GM19324 (cell line): ENCODE results near the gene SCRN2.

ENCODE experiments used
- ATAC-seq: cut with Tn5 transposase; IDR thresholded peaks from one replicate; pipeline ENCODE4 v1.9.1; 2021; ENCODE audit warnings: mild to moderate bottlenecking, moderate library complexity; ENCODE audit not compliant: unreplicated experiment, low FRiP score

The SCRN2 gene

DNA sequence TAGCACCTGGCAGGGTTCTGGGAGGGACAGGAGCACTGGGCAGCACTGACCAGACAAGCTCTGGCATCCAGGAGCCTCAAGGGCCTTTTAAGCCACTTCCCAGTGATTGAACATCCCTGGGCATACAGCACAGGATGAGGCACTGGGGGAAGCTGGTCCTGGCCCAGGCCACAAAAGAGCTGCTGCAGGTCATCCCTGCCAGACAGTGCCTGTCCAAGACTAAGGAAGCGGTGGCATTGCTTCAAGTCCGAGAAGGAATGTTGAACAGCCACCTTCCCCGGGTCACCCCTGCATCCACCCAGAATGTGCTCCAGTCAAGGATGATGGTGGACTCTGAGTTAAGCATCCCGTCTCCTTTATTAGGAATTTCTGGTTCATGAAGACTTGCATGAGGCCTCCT is 18.3 kb downstream of the SCRN2 start:
- ATAC-seq = no peak

DNA sequence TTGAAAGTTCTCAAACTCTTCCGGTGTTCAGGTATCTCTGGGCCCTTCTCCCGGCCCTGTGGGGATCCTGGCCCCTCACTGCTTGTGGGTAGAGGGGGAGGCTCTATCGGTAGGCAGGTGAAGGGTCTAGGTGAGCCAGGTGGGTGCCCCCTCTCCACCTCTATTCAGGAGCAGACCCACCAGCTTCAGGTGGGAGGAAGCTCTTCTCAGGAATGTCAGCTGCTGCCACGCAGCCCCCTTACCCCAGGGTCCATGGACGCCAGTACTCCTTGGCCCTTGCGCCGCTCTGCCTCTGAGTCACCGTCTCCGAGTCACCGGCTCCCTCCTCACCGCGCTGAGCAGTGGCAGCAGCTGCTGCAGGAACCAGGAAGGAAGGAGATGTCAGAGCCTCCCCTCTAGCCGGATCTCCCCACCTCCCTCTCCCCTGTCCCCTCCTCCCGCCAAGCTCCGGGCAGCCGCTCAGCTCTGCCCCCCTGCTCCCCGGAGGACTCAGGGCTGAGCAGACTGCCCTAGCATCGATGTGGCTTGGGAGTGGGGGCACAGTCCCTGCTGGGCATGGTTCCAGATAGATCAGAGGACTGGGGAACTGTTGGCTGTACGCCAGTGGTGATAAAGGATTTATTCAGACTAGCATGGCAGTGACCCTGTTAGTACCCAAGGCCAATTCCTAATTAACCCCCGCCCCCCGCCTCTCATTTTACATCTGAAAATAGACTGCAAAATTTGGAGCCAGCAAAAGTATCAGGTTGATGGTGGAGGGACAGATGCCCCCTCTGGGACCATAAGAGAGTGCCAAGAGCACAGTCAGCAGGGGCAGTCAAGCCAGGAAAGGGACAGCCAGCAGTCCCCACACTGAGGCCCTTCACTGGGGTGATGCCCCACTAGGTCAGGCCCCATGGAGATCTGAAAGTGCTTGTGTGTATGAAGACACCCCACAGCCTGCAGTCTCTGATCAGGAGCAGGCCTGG is 19.4 kb downstream of the SCRN2 start, which contains the start of gene OSBPL7:
Gene OSBPL7, minus strand, starts transcription at position 371 of the 968 bp plus-strand sequence. CDS start 1,516 bp downstream, outside the sequence.
- peak; percentile 74 for ATAC-seq

DNA sequence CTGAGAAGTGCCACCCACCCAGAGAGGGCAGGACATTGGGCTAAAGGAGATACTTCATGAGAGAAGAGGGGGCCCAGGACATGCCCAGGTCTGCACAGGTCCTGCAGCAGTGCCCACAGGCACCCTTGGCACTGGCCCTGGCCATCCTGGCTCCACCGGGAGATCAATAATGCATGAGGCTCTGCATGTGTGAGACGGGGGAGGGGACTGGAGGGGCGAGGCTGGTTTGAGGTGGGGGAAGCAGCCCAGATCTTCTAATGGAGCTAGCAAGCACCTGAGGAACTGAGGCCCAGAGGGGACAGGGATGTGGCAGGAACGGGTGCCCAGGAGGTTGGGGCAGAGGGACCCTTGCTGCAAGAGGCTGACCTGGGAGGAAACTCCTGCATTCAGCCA is 20.0 kb downstream of the SCRN2 start:
- no peak for ATAC-seq

DNA sequence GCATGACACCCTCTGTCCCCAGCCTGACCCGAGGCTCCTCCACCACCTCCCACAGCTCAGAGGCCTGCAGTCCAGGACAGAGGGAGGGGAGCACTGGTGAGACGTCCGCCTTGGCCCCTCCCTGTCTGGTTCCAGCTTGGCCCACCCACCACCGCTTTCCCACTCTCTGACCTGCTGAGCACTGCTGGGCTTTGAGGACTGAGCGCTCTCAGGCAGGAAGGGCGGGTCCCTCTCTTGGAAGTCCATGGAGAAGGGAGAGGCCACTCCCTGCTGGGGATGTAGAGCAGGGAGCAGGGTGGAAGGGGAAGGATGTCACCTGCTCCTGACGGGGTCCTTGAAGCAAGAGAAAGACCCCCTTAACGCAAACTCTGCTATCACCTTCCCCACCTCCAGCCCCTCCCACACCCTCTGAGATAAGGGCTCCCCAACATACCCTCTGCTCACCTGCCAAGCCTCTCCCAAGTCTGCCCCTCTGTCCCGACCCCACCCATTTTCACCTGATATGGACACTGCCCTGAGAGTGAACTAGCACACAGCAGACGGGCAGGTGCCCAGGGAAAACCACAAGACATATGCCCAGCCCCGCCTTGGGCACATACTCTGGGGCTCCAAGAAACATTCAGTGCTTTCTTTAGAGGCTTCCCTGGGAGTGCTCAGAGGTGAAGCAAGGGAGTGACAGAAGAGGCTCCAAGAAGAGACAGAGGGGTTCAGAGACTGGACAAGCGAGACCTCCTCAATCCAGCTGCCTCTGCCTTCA is 20.9 kb downstream of the SCRN2 start:
- no peak for ATAC-seq

DNA sequence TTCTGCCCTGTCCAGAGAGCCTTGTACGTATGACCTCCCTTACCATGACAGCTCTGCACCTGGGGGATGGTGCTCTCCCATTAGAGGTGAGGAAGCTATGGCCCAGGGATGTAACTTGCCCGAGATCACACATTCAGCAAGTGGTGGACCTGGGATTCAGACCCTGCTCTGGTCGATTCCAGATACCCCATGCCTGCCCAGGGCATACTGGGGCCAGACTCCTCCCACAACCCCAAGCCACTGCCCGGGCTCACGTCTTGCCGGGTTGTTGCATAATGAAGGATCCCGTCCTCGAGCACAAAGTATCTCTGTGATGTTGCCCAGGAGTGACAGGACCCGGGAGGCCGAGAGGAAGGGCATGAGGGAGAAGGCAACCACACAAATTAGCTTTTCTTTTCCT is 21.6 kb downstream of the SCRN2 start:
- no peak for ATAC-seq

DNA sequence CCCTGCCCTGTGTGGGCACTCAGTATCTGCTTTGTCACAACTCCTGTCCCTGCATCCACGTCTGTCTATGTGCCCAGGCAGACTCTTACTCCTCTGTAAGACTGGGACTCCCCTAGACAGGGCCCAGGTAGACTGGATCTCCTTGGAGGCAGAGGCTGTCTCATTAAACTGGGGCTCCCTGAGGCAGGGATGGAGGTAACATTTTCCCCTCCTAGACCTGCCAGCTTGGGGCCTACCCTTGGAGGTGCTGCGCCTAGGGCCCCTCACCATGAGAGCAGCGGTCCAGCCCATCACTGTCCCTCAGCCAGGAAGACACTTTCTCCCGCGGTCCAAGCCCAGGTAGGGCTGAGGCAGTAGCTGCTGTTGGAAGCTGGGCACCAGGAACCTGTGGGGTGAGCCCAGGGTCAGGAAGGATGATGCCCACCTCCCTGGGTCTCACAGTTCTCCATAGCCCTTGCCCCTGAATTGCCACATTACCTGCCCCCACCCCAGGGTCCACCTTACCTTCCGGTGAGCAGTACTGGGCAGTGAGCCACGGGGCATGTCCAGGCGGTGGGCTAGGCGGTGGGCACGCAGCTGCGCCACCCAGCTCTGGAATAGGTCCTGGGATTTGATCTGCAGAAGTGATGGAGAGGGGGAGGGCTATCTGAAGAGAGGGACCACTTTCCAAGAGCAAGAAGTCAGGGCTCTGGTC is 22.9 kb downstream of the SCRN2 start:
- ATAC-seq = no peak

DNA sequence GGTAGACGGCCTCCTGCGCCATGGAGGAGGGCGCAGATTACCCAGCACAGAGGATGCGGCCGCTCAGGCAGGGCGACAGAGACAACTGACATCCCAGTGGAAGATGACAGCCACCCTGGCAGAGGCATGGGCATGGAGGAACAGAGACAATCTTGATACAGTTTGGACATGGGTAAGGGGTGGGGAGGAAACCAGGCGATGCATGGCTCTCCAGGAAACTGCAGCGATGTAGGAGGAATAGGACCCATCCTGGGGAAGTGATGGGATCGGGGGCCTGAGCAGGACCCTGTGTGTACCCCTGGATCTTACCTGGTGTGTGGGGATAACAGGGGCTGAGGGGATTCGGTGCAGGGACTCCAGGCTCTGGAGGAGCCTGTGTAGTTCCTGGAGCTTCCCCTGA is 24.1 kb downstream of the SCRN2 start:
- ATAC-seq = no peak

DNA sequence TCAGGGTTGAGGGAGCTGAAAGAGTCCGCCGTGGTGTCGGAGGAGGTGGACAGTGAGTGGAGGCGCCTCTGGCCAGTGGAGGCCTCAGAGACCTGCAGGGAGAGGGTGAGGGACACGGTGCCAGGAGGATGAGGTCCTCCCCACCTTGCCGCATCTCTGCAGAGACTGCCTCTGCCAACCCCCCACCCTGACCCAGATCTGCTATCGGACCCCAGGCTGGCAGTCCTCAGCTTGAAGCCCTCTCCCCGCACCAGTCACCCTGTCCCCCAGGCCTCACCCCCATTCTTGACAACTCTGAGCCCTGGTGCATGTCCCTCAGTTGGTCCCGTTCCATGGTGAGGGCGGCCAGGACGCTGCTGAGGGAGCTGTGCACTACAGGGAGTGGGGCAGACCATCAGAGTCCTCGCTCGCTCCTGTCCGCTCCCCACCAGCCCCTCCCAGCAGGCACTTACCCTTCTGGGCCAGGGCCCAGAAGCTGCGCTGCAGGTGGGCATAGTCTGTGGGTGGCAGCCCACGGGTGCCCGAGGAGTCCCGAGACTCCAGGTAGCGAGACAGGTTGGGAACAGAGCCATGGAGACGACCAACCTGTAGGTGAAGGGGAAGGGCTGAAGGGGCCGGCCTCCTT is 24.9 kb downstream of the SCRN2 start:
- no peak for ATAC-seq

DNA sequence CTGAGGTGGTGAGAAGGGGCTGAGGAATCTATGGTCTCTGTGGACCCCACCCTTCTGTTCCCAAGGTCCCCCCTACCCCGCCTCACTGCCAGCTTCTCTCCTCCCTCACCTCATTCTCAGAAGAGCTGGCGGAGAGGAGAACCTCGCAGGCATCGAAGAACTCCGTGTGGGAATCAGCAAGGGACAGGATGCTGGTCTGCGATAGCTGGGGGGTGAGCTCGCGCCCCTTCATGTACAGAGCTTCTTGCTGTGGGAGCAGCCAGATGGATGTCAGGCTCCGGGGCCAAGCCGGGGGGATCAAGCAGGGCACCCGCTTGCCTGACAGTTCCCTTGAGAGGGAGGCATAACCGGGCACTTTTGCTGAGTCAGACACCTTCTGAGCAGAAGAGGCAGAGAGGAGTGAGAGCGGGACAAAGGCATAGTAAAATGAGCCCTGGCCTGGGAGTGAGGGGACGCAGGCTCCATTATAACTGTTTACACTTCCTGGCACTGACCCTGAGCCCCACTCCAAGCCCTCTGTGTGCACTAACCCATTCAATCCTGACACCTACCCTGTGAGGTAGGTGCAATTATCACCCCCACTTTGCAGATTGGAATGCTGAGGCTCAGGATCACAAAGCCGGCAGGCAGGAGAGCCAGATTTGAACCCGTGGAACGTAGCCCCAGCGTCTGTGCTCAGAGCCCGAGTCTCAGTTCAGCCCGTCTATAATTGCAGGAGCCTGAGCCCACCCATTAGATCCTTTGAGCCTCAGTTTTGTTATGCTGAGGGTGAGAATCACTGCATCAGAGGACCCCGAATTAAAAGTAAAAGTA is 25.8 kb downstream of the SCRN2 start:
- ATAC-seq = no peak

DNA sequence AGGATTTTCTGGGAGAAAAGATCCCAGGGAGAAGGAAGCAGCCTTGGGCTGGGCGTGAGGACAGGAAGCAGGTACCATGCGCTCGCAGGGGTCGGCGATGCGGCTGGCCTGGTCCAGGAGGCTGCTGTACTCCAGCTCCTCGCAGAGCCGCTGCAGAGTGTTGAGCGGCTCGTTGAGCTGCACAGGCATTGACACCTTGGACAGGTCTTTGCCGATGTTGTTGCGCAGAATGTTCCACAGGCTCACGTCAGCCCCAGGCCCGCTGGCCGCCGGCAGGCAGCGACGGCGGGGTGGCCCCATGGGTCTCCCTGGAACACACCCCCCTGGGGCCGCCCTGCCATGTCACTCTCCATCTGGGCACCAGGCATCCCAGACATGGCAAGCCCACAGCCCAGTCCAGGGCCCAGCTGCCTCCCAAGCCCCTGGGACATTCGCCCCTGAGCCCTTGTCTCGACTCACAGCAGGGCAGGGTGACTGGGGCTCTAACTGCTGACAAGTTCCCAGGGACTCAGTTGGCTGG is 27.5 kb downstream of the SCRN2 start:
- no peak for ATAC-seq

DNA sequence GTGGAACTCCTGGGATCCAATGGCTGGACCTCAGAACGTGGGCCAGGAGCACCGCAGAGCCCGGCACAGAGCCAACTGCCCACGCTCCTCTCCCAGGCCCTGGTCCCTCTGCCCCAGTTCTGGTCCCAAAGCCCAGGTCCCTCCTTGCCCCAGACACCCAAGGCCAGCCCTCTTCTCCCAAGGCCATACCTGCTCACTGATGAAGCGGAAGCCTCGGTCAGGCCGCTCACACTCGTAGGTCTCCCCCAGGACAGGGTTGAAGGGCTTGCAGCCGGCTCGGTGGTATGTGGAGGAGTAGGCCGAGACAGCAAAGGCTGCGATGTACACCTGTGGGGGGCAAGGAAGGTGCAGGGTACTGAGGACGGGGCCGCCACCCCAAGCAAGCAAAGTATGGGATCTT is 28.0 kb downstream of the SCRN2 start:
- ATAC-seq = no peak

DNA sequence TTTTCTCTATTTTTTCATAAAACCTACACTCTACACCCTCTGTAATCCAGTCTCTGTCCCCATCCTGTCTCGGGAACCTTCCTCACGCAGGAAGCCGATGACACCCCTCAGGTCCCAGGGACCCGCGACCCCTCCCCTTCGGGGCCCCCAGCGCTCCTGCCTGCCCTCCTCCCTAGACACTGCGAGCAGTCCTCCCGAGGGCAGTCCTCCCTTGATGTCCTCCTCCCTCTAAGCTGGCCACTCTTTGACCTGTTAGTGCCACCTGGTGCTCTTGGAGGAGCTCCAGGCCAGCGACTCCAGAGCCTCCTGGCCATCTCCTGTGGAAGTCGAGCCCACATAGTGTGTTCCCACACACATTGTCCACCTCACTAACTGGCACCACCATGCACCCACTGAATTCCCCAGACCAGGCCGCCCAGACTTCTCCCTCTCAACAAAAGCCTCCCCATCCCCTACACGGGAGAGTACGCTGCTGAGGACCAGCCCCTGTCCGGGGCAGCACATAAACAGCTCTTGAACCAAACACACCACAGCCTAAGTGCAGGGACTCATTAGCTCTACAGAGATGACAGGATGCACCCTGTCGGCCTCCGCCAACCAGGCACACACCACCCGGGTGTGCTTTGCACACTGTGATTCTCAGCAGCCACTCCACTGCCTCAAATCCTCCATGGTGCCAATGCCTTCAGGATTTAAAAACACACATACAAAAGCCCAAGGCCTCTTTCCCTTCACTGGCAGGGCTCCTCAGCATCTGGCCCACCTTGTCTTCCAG is 28.7 kb downstream of the SCRN2 start:
- no peak for ATAC-seq

DNA sequence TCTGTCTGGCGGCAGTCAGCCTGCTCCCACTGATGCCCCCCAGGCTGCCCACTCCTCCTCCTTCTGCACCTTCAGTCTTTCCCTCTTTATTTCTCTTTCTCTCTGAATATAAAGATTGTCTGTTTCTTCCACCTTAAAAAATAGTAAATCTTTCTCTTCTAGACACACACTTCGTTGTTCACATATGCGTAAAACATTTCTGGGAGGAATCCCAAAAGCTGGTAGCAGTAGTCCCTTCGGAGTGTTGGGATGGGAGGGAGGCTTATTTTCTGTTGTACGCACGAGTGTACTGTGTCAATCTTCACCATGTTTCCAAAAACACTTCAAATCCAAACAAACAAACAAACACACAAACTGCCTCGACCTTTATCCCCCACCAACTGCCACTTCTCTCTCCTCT is 29.4 kb downstream of the SCRN2 start:
- no peak for ATAC-seq

DNA sequence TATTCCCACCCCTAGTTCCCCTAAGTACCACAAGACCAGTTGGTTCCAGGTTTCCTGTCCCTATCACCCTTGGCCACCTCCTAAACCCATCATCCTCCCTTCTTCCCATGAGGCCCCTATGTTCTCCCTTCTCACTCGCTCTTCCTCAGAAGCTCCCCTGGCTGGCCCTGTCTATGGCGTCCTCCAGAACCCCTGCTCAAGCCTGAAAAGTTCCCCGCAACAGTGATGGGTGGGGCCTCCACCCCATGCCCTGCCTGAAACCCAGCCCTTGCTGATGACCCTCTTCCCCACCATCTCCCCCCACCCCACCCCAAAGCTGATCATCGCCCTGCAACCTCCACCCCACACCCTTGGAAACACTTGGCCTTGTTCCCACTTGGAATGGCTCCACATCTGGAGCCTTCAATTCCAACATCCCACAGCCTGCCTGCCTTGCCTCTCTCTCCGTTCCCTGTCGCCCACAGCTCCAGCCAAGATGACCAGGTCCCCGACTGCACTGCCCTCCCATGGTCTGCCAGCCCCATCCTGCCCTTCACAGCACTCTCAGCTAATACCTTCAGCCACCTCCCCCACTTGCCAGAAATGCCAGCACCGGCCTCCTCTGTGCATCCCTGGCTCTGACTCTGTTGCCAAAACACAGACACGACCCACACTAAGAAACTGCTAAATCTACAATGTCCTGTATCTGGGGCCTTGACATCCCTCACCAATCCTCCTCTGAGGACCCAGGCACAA is 30.0 kb downstream of the SCRN2 start:
- no peak for ATAC-seq

DNA sequence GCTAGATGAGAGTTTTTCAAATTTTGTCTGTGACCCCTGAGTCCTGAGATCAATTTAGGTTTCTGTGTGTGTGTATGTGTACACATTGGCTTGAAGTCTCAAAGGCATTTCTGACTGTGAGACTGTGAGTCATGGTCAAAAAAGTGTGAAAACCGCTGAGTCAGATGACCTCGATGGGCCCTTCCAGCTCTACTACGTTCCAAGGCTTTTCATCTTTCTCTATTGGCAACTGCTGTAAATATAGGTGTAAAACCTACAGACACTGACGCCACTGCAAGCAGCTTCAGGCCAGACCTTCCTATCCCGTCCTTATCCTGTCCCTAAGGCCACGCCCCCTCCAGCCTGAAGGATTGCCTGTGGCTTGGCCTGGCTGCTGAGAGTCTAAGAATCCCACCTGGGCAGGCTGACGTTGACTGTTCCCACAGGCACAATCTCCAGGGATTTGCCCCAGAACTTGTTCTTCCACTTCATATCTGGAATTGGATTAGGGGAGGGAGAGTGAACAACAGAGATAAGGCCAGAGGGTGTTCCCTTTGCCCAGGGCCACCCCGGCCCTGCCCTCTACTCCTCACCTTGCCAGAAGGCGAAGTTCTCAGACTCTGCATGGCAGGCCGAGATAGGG is 30.8 kb downstream of the SCRN2 start:
- no peak for ATAC-seq

DNA sequence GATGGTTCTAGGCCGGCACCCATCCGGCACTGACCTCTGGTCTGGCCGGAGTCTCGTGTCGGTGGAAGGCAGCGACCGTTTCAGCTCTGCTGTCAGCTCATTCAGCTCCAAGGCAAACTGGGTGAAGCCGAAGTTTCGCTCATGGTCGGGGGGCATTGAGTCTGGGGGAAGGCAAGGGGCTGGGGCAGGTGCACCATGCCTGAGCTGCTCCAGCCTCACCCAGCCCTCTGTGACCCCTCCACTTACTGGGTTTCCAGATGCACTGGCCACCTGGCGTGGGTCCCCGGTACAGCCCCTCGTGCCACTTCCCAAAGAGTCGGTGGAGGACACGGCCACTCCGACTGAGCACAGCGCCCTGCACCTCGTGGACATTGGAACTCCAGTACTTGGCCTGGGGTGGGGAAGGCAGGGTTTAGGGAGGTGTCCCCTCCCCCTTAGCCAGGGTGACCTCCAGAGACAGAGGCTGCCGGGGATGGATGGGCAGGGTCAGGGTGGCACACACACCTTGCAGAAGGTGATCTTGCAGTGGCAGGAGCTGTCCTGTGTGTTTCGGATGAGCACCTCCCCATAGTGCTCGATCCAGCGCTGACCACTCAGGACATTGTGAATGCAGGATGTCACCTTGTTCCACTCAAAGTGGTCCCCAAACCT is 32.1 kb downstream of the SCRN2 start:
- ATAC-seq = no peak
